Stimulated activated CD4-positive, alpha-beta T cell treated with anti-CD3 and anti-CD28 coated beads, Interleukin-15, amount 100 ng/mL, for 1 hour (primary cell): ENCODE results near the gene MEI1.
A peak's percentile ranks its signal among the peaks of the same experiment; 100 is the strongest.

ENCODE experiments used
- DNase-seq, 2 donors: peaks; one replicate each; pipeline ENCODE4 v3.0.0-alpha.2; 2020; ENCODE audit warnings: low read depth in 1 of 2, low spot score in 1 of 2

The MEI1 gene

DNA sequence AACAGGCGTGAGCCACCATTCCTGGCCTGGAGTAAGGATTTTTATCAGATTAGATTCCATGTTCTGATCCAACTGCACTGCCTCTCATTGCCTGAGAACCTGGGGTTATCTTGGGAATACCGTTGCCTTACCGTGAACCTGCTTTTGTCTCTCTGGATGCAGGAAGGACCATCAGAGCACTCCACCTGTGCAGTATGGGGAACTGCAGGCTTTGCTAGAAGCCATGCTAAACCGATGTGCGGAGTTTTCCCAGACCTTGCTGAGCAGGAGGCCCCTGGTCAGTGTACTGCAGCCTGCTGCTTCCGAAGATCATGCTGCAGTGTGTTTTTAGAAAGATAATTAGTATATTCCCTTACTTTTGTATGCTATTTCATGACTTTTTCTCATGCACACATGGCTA lies 43.6 kb downstream of the MEI1 start:
- DNase-seq, result no peak

DNA sequence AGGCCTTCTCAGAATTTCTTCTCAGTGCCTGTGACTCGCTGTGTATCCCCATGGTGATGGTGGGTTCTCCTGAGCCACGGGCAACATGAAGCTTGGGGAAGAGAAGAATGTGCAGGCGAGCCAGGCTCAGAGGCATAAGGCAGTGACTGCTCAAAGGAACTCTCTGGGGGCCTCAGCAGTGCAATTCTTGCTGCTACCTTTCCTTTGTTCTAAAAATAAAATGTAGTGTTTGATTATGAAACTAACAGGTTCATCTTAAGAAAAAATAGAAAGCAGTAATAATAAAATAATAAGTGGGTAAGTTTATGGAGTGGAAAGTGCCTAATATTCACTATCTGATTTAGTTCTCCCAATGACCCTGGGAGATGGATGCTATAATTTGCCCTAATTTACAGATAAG lies 46.7 kb downstream of the MEI1 start:
- DNase-seq, result no peak

DNA sequence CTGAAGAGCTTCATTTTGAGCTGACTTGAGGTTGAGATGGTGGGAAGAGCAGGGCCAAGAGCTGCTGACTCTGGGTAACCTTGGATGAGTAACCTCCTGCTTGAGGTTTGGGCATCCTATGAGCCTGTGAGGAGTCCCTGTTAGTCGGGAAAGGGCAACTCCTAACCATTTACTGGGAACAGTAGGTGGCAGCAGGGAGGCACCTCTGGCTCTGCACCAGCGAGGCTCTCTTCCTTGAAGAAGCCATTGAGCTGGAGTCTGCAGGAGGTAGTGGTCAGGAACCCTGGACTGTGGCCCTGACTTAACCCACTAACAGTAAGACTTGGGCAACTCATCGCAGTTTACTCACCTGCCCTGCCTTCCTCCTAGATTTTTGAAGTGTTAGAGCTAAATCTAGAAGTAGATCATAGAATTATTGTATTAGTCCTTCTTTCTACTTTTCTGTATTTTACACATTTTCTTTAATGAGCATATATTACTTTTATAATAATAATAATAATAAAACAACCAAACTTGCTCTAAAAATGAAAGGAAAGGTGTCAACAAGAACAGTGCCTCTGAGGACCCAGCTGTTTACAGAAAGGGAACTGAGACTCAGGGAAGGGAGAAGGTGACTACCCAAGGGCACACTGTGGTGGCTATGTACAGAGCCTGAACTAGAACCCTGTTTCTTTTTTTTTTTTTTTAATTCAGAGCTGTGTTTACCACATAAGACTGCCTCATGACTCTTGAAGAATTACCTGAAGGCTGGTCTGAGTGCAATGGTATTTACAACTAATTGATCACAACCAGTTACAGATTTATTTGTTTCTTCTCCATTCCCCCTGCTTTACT lies 47.5 kb downstream of the MEI1 start:
- peak; percentile 9 to 26 for DNase-seq

DNA sequence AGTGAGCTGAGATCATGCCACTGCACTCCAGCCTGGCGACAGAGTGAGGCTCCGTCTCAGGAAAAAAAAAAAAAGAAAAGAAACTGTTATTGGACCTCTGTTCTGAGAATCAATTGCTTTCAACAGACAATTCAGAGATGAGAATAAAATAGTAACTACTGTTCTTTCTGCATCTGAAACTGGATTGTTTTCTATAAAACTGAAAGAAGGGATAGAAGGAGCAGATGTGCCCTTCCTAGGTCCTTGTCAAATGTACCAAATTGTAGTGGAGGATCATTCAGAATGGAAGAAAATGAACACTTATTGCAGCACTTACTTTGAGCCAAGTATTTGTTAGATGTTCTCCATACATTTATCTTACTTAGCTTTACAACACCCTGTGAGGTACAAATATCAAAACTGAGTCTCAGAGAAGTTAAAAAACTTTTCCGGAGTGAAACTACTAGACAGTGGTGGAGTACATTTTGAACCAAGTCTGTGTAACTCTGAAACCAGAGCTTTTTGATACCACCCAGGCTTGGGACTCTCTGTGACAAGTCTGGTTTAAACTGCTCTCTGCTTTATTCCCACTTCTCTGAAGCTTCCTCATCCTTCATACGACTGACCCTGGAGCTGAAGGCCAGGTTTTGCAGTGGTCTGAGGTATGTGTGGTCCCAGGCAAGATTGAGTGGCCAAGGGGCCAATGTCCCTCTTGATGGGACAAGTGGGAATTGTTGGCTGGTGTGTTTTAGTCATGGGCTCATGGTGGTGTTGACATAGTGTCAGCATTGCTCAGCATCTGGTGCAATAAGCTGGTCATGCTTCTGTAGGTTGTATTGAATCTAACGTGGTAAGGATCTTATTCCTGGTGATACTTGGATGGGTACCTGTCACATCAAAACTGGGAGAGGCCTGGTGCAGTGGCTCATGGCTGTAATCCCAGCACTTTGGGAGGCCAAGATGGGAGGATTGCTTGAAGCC lies 53.0 kb downstream of the MEI1 start:
- no peak for DNase-seq

DNA sequence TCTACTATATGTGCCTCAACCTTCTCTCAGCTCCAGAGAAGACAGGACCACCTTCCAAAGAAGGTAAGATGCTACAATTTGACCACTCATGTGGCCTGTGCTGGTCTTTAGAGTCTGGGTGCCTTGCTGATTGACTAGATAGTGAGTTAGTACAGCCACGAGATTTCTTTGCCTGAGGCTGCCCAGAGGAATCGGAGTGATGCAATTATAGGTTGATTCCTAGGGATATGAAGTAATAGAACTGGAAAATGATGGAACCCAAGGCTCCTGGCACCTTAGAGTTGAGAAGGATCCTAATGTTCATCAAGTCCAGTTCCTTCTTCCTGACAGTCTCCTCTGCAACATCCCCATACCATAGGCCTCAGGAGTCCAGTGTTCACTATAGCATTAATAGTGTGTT lies 54.7 kb downstream of the MEI1 start:
- DNase-seq, result no peak

DNA sequence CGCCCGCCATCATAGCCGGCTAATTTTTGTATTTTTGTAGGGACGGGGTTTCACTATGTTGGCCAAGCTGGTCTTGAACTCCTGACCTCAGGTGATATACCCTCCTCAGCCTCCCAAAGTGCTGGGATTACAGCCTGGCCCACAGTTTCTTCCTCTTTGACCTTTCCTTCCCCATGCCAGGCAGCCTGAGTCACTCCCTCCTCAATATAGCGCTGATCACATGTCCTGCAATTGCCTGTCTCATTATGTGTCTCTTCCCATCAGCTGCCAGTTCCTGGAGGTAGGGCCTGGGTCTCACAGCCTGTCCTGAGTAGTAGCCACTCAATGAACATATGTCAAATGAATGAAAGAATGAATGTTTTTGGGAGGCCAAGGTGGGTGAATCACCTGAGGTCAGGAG lies 58.2 kb downstream of the MEI1 start:
- DNase-seq, result no peak

DNA sequence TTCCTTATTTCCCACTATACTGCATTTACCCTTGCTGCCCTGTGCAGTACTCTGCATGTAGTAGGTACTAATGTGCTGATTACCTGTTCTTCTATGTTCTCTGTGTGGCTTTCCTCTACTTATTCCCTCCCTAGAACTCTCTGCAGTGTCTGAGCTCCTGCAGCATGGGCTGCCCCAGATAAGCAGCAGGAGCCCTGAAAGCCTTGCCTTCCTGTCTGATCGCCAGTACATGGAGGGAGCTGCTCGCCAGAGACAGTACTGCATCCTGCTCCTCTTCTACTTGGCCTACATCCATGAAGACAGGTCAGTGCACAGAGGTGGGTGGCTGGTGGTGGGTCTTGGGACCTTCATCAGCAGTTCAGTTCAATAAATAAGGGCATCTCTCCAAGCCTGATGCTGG lies 58.9 kb downstream of the MEI1 start:
- DNase-seq, result no peak

DNA sequence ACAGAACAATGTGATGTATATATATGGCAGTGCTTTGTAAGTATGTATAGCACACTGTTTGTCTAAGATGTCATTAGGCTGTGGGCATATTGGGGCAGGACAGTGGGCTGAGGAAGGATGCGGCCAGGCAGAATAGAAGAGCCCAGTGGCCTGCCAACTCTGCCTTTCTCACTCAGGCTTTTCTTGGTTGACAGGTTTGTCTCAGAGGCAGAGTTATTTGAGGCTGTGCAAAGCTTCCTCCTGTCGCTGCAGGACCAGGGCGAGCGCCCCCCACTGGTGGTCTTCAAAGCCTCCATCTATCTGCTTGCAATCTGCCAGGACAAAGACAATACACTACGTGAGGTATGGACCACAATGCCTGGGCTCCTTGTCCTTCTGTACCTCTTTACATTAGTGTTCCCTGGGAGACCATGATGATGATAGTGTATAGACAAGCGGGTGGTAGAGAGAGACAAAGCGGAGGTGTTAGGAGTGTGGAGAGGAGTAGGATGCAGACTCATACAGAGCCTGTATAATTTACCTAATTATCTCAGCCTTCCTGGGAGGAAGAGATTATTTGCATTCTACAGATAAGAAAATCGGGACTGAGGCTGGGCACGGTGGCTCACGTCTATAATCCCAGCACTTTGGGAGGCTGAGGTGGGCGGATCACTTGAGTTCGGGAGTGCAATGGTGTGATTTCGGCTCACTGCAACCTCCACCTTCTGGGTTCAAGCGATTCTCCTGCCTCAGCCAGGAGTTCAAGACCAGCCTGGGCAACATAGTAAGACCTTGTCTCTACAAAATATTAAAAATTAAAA lies 63.9 kb downstream of the MEI1 start:
- no peak for DNase-seq

DNA sequence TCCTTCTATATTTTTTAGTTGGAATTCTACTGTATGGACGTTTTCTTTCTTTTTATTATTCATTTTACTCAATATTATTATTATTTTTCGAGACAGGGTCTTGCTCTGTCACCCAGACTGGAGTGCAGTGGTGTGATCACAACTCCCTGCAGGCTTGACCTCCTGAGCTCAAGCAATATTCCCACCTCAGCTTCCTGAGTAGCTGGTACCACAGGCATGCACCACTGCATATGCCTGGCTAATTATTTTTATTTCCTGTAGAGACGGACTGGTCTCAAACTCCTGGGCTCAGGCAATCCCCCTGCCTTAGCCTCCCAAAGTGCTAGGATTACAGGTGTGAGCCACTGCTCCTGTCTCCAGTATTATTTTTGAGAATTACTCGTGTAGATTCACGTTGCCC lies 67.2 kb downstream of the MEI1 start:
- no peak for DNase-seq

DNA sequence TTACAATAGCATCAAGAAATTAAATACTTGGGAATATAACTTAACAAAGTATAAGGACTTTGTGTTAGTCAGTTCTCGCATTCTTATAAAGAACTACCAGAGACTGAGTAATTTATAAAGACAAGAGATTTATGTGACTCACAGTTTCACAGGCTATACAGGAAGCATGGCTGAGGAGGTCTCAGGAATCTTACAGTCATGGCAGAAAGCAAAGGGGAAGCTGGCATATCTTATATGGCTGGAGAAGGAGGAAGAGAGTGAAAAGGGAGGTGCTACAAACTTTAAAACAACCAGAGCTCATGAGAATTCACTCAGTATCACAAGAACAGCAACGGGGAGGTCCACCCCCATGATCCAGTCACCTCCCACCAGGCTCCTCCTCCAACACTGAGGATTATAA lies 69.1 kb downstream of the MEI1 start:
- no peak for DNase-seq

DNA sequence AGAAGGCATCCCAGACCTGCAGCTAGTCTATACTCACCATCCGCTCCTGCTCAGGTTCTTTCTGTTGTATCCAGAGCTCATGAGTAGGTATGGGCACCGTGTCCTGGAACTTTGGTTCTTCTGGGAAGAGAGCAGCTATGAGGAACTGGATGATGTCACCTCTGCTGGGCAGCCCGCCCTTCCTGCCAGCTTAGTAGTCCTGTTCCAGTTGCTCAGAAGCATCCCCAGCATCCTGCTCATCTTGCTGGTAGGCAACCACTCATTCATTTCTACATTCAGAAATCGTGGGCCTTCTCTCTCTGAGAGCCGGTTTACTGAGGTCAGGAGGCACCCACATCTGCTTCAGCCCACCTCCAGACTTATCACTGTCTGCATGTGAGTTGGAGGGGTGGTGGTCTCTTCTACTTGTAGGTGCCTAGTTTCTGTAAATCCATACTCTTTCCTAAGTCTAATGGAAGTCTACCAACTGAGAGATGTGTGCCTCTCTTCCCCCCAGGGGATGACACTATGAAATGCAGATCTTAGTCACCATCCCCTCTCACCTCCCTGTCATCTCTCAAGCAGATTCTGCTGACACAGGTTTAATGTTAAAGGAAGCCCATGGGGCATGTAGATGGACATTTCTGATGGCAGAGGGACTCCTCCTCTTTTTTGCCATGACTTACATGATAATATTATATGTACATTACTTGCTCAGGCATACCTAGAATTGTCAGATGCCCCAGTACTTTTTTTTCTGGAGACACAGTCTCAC lies 71.6 kb downstream of the MEI1 start:
- DNase-seq, result no peak

DNA sequence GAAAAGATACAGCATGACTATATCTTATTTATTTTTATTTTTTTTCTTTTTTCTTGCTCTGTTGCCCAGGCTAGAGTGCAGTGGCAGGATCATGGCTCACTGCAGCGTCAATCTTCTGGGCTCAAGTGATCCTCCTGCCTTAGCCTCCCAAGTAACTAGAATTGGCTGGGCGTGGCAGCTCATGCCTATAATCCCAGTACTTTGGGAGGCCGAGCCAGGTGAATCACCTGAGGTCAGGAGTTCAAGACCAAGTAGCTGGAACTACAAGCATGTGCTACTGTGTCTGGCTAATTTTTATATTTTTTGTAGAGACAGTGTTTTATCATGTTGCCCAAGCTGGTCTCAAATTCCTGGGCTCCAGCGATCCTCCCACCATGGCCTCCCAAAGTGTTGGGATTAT lies 72.9 kb downstream of the MEI1 start:
- no peak for DNase-seq

DNA sequence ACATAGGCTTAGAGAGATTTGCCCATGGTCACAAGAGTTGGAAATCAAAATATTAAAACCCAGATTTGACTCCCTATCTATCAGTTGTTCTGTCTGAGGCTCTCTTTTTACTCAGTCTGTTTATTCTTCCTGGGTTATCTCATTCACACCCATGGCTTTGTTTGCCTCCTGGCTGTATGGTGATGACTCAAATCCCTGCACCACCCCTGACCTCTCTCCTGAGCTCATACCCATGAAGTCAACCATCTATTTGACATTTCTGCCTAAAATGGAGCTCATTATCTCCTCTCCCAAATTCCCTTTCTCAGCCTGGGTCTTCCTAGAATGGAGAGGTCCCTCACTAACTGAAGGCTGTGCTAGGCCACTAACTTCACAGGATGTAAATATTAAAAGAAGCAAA lies 73.3 kb downstream of the MEI1 start:
- no peak for DNase-seq

DNA sequence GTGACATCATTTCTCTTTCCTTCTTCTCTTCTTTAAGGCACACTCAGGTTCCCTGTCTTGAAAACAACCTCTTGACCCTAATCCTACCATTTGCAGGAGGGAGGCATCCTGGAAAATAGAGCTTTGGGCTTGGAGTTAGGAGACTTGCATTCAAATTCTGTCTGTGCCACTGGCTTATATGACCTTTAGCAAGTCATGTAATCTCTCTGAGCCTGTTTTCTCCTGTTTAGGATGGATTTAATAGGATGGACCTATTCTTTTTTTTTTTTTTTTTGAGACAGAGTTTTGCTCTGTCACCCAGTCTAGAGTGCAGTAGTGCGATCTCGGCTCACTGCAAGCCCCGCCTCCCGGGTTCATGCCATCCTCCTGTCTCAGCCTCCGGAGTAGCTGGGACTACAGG lies 76.0 kb downstream of the MEI1 start:
- DNase-seq, result no peak

DNA sequence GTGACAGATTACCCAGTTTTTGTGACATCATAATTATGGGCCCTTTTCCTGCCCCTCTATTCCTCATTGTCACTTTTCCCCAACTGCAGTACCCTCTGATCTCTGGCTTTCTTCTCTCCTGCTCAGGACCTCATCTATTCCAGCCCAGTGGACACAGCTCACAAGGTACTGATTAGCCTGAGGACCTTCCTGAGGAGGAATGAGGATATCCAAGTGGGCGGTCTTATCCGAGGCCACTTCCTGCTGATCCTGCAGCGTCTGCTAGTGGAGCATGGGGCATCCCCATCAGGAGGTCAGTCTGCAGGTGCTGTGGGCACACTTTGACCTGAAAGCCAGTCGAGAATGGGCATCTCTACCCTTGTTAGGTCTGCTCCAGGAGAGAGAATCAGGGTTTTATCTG lies 76.7 kb downstream of the MEI1 start:
- no peak for DNase-seq

DNA sequence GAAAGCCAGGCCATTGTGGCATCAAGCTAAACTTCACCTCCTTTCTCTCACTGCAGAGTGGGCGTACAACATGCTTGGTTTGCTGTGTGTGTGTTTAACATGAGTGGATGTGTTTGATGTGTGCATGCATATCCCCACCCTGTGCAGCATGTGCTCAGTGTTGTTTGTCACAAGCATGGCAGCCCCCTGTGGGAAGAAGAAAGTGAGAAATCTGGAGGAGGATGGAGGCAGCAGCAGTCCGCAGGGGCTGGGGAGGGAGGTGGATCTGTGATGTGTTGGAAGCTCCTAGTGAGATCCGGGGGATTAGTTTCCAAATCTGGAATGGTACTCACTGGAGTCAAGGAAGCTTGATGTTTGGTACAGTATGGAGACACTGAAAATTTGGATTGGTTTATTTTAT lies 77.1 kb downstream of the MEI1 start:
- no peak for DNase-seq

DNA sequence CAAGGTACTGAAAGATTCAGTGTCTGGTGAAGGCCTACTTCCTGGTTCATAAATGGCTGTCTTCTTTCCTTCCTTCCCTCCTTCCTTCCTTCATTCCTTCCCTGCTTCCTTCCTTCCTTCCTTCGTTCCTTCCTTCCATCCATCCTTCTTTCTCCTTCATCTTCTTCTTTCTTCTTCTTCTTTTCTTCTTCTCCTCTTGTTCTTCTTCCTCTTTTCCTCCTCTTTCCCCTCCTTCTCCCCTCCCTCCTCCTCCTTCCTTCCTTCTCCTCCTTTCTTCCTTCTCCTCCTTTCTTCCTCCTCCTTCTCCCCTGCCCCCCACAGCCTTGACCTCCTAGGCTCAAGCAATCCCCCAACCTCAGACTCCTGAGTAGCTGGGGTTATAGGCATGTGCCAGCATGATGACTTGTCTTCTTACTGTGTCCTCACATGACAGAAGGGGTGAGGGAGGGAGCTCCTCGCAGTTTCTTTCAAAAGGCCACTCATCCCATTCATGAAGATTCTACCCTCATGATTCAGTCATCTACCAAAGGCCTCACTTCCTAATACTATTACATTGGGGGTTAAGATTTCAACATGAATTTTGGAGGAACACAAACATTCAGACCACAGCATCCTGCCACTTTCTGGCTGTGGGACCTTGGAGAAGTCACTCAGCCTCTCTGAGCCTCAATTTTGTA lies 78.6 kb downstream of the MEI1 start:
- no peak for DNase-seq

DNA sequence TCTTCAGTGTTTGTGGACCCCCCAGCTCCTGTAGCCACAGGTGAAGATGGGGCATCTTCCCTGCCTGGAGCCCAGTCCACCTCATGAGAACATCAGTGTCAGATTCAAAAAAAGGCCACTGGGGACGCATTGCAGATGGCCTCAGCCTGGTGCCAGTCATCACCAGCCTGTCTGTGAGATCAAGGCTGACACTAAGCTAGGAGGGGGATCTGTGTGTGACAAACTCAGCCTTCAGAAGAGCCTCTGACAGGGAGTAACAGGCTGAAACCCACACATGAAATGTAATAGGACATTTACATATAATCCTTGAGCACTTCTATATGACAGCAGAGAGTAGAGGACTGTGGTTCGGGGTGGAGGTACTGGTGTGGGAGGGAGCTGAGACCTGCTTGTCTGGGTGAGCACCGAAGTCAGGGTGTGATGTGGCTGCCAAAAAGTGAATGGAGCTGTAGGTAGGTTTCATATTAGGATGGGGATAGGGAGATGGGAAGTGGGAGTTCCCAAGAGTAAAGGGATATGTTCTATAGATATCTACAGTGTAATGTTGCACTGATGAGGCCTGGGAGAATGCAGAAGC lies 80.7 kb downstream of the MEI1 start:
- no peak for DNase-seq

DNA sequence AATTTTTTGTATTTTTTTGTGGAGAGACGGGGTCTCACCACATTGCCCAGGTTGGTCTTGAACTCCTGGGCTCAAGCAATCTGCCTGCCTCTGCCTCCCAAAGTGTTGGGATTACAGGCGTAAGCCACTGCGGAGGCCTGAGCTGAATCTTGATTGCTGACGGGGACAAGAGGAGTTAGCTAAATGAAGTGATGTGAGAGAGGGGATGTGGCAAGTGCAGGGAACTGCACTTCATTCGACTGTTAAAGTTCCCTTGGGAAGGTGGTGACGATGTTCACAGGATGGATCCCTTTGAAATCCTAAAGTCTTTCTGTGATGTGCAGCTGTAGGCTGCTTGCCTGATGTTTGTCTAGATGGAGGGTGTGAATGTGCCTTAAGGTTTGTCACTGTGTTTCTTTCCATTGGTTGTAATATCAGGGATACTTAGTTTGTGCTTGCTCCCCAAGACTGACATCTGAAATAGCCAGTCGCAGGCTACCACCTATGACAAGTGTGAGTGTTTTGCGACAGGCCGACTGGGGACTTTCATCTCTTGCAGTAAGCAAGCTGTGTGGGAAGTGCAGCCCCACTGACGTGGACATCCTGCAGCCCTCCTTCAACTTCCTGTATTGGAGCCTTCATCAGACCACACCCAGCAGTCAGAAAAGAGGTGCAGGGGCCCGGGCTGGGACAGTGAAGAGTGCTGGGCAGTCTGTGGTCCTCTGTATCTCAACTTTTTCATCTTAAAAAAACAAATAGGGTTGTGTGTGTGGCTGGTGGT lies 81.6 kb downstream of the MEI1 start:
- DNase-seq, result peak; percentile 59 to 72
